HG03097 (cell line): ENCODE results near the gene GABPA.

Experiments used
- ATAC-seq: cut with Tn5 transposase; IDR thresholded peaks from one replicate; pipeline ENCODE4 v1.9.1; 2021; ENCODE audit not compliant: unreplicated experiment, low FRiP score

The GABPA gene

GRCh38 chr21:25801217-25802014, 66.6 kb downstream of the GABPA start:
- ATAC-seq: peak; percentile 100

GRCh38 chr21:25806060-25806459, 71.3 kb downstream of the GABPA start:
- no peak for ATAC-seq

- ATAC-seq: no peak
These were observed 72.4 kb downstream of the GABPA start for GRCh38 chr21:25807191-25807590.

- no peak for ATAC-seq
These were observed 74.2 kb downstream of the GABPA start for GRCh38 chr21:25809013-25809412.

GRCh38 chr21:25811186-25811585, 76.4 kb downstream of the GABPA start:
- ATAC-seq: no peak

GRCh38 chr21:25813917-25814316, 79.1 kb downstream of the GABPA start:
- no peak for ATAC-seq

- no peak for ATAC-seq
These were observed 83.3 kb downstream of the GABPA start for GRCh38 chr21:25818121-25818520.

- no peak for ATAC-seq
These were observed 83.8 kb downstream of the GABPA start for GRCh38 chr21:25818551-25818950.
